Raji (cell line): ENCODE results near the gene CADM1.

ENCODE experiments used
- POLR2A ChIP-seq: IDR thresholded peaks from 2 replicates; pipeline ENCODE4 v1.6.1; 2011; ENCODE audit warnings: low read depth, low read length, control low read depth; ENCODE audit not compliant: insufficient read depth

Gene CADM1

DNA sequence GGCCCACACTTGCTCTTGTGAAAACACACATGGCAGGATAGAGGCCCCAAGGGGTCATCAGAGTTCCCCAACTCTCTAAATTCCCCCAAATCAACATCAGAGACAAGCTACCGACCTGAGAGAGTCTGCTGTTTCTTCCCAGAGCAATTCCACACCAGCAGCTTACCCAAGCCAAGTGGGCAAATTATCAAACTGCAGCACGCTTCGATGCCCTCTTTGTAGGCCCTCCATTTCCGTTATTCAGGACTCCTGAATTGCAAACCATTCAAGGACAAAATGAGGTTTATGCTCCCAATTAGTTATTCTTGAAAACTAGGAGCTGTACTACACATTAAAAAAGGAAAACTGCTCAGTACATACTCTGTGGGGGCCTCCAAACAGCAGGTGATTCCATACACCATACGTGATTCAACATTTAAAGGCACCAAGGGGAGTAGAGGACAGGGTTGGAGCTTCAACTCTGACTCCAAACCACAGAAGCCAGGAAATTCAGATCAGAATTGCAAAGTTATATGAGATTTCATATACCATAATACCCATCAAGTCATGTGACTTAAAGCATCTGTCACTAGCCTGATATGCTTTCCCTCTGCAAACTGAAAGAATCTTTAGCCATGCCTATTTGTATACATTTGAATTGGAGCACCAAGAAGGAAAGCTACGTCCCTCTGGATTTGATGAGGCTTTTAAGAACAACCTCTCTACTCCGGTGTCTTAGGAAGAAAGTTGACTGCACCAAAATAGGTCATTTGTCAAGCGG lies 234.8 kb downstream of the CADM1 start:
- no peak for TF ChIP-seq POLR2A

DNA sequence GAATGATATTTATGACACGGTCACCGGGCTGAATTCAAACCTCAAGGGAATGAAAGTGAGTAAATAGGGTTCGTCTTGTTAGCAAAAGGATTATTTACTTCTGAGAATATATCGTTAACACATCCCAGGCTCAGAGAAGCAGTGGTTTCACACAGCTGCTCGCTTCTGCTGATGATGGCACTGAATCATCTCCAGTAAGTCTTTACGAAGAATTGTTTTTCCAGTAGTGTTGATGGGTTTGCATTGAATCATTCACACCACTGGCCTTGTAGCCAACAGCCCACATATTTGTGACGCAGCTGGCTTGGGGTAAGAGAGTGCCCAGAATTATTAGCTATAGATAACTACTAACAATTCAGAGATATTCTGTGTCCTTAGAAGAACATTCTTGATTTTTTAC lies 236.3 kb downstream of the CADM1 start:
- no peak for TF ChIP-seq POLR2A

DNA sequence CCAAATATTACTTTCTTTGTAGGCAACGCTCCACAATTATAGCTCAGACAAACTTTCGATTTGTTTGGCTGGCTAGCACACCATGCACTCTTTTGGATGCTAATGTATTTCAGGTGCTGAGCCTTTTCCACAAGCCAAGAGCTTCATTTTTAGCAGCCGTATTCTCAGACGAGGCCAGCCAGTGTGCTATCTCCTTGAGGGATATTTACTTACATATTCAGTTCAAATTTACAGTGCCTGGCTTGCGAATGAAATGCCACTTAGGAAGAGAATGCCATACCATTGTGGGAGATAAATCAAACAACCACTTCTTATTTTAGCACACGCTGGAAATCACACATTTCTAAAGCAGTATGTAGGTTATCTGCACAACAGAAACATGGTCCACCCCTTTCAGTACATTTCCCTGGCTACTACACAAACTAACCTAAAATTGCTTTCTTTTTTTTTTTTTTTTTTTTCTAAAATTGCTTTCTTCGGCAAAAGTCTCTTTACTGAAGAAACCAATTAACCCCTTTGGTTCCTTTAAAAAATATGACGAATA lies 236.9 kb downstream of the CADM1 start:
- TF ChIP-seq POLR2A, result no peak

DNA sequence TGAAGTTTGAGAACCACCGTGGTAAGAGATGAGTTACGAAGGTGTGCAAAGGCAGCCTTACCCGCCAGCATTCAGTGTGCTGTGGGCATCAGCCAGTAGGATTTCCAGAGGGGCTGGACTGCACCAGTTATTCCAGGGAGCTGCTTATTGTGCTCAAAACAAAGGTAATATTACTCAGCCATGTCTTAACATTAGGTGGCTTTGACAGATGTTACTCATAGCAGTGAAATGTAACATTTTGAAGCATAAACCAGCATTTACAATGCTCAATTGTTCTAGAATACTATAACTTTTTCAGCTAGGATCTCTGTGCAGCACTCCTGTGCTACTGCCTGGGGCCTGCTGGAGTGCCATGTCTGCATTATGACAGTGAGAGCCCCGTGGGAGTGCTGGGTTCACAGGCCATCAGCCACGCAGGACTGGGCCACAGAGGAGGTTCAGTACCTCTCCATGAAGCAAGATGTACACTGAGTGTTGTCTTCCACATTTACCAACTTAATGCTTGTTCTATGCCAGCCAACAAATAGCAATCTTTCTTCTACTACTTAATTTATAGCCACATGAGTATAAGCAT lies 238.1 kb downstream of the CADM1 start:
- no peak for TF ChIP-seq POLR2A

DNA sequence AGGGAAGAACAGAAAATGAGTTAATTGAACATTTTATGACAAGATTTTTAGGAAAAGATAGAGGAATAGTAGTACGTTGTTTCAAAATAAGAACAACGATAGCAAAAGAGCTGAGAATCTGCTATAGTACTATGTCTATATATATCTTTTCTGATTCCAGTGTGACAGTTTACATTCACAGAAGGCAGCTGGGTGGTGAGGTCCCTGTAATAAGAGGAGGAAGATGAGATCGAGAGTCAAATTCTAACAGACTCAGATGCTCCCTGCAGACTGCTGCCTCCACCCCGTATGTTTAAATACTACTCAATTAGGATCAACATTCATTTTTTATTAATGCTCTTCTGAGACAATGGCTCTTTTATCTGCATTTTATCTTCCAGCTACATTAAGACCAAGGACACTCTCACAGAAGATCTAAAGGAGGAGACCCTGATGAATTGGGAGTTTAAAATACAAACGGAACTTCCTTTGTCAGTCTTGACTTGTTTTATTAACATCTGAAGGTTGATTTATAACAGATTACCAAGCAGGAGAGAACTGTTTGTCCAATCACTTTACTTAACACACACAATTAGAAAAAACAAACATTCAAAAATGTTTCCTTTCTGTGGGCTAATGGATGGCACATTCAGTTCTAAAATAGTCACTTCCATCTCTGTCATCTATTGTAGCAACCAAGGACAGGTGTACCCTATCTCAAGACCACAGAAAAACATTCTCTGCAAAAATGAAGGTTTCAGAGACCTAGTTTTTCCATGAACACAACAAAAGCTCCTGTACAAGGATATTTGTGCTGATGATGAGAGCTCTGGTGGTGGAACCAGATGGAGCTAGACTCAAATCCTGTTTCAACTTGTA lies 240.2 kb downstream of the CADM1 start:
- TF ChIP-seq POLR2A, result no peak

DNA sequence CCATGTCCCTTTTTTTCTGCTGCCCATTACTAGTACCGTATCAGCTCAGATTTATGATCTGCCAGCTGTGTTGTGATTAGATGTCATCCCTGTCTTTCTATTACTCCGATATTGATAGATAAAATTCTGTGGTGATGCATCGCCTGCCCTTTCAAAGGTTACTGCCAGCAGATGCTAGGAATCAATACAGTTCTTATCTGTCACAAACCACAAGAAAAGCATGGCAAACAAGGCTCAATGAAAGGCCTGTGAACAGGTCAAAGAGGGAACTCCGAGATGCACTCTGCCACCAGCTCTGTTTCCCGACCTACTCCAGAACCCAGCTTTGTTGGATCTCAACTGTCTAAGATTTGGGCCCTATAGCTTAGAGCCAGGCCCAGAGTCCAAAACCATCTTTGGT lies 246.0 kb downstream of the CADM1 start:
- no peak for TF ChIP-seq POLR2A

DNA sequence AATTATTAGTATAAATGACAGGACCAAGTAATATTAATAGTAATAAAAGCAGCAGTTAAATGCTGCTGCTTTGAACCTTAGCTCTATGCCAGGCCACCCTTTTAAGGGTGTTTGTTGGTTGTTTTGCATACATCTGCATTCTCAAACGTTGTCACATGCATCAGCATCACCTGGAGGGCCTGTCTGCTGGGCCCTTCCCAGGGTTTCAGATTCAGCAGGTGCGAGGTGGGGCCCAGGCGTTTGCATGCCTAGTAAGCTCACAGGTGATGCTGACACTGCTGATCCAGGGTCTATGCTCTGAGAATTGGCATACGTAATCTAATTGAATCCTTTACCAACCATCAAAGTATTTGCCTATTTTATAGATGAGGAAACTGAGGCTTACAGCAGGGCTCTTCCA lies 246.5 kb downstream of the CADM1 start:
- no peak for TF ChIP-seq POLR2A

DNA sequence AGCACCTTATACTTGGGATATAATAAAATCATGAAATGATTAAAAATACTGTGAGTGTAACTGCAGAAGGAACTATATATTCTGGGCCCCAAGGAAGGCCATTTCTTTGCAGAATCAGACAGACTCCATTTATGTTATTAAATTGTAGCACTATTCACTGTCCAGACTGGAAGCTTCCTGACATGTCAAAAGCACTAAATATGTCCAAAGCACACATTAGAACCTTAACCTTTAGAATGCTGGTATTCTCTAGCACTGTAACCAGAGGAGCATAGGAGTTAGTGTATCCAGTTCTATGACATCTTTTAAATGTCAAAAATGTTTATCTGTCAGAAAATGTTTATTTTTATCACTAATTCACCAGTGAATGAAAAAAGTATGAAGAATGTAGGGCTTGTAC lies 246.9 kb downstream of the CADM1 start:
- TF ChIP-seq POLR2A, result no peak

DNA sequence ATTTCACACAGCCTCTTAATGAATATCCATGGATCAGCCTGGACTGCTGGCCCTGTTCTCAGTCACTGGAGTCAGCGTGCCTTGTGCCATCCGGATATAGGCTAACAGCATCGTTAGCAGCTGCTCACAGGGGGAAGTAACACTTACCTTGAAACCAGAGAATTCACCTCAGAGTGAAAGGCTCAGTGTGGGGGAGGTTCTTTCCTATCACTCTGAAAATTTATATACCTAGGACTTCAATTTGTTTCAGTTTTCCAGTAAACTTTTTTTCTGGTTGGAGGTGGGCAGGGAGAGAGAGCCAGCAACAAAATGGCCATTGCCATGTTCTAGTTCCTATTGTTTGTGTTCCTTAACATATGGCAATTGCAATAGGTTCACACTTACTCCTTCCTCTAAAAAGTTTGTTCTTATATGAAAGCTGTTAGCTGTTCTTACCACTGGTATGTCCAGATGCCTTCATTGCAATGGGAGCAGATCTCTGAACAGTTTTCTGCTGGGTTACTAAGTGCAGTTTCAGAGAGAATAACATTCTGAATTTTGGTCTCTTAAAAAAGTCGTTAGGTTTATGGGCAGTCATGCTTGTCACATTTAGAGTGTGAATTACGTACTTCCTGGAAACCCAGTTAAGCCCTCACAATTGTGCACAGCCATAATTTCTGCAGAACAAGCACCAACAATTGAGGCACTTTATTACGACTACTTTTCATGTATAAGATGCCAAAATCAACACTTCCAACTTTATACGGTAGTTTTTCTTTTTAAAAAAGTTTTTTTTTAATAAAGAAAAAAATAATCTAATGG lies 247.6 kb downstream of the CADM1 start:
- TF ChIP-seq POLR2A, result no peak

DNA sequence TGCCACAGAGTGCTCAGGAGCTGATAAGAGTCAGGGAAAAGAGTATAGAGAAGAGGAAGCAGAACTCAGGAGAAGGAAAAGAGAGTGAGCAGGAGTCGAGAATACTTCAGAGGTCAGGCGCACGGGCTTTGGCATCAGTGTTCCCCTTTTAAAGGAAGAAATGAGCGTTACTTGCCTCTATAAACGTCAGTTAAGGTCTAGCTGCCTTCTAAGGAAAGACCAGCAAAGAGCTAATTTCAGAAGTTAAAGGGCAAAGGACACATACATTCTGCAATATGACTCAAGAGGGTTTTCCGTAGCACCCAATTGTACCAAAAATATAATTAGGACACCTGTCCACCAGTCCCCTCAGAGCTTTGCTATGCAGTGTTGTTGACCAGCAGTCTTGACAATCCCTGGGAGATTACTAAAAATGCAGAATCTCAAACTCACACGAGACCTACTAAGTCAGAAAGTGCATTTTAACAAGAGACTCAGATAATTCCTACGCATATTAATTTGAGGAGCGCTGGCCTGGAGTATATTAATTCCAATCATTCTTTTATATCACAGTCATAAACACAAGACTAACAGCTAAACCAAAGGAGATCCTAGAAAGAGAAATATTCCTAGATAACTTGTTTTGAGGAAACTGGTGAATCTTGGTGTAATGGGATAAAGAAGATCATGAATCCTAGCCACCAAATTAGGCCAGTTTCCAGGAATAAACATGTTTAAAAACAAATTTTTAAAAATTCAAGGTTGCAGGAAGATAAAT lies 249.0 kb downstream of the CADM1 start:
- no peak for TF ChIP-seq POLR2A

DNA sequence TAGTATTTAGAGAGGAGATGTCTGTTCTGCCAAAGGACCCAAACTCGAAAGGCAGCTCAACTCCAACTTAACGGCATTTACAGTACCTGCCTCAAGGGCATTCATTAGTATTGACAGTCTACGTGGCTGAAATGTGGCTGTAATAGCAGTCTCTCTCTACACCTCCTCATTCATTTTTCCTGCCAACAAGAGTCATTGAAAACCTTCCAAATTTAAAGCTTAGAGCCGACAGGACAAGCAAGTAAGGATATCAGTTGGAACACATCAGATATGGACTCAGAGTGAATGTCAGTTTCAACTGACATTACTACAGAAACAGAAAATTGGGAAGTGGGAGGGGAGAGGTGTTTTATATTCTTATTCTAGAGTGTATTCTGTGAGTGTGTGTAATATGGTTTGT lies 253.1 kb downstream of the CADM1 start:
- no peak for TF ChIP-seq POLR2A

DNA sequence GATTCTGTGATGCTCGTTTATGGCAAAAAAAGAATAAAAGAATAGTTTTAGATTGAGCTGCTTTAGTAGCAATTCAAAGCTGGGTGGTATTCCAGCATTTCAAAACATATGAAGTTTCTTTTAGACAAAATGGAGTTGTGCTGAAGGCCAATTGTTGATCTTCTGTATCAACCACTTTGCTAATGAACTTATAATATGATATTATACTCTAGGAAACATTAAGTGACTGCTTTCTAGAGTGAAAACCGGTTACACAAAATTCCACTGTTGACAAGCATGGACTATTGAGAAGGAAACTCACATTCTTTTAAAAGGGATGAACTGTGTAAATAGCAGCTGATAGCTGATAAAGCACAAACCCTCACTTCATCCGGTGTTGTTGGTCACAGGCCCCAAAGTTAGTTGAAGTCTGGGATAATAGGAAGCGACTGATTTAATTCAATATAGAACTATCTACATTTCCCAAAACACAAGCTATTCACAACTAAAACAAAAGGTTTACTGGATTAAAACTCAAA lies 255.1 kb downstream of the CADM1 start:
- TF ChIP-seq POLR2A, result no peak

DNA sequence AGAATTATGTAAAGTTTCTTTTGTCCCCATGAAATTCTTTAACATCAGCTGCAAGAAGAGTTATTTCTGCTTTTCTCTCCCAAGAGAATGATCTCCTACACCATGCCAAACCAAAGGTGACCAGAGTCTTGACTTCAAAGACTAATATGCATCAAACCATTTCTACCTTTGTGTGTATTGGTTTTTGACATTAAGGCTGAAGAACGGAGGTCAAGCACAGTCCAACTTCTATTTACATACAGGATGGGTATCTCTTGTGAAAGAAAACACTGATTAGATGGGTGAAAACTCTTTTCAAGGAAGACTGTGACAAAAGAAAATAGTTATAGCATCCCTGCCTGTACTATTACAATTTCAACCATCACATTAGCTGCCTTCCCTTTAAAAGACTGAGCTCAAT lies 256.3 kb downstream of the CADM1 start:
- TF ChIP-seq POLR2A, result no peak

DNA sequence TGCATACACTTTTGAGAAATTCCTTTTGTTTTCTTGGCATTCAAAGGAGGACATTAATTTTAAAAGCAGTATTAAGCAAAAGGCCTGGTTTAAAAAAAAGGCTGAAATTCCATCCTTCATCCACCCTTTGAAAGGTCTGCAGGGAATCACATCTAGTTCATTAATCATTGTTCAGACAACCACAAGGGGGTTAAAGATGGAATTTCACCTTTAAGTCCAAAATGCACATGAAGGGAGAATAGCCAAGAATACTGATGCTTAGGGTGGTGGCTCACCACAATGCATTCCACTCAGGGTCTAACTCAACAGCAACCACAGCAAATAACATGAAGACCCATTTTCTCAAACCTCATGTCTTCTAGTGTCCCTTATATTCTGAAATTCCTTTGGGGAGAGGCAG lies 256.9 kb downstream of the CADM1 start:
- TF ChIP-seq POLR2A, result no peak

DNA sequence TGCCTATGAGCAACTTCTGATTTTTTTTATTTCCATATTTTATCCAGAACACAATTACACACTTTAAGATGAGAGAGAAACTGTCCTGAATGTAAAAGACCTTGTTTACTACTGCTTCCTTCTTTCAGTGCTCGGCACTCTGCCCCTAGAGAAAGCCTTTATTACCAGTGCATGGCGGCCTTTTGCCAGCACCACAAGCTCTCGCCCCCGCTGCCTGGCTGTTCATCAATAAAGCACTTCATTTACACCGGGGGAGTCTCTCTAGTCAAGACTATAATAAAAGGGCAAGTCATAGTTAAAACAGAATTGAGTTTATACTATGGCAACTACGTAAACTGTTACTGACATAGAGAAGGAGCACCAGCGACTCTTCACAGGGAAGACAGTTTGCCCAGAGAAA lies 259.5 kb downstream of the CADM1 start:
- no peak for TF ChIP-seq POLR2A

DNA sequence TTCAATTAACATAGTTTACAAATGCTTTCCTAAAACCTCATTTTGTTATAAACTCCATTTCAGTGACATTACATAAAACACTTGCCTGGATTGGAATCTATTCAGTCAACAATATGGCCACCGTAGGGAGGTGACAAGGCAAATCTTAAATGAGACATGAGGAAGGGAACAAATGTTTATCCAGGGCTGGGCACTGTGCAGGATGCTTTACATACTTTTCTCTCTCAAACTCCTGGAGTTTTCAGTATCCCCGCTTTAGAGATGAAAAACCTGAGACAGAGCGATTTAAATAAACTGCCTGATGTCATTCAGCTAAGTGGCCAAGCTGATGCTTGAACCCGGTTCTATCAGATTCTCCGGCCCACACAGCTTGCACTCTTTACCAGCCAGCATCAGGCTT lies 259.9 kb downstream of the CADM1 start:
- TF ChIP-seq POLR2A, result no peak
